Gastroesophageal sphincter (tissue), 3 donors: ENCODE measurements around the gene PRXL2B.

Experiments
- CTCF ChIP-seq, 4 experiments: fragments of 200-600 bp in 2 of 4; fragments of 450-650 bp in 2 of 4; sonication (generic) in 1 of 4; IDR thresholded peaks; one replicate each; pipeline ENCODE4 v1.5.1; 2017 to 2019; ENCODE audit warnings: antibody characterized with exemption in 4 of 4, mild to moderate bottlenecking in 2 of 4, moderate library complexity in 2 of 4
- EP300 ChIP-seq: sonication (generic); formaldehyde crosslinking; IDR thresholded peaks from one replicate; pipeline ENCODE4 v1.6.1; 2017; ENCODE audit warnings: antibody characterized with exemption, mild to moderate bottlenecking
- POLR2A ChIP-seq, 2 donors: fragments of 450-650 bp; IDR thresholded peaks; one replicate each; pipeline ENCODE4 v1.6.1; 2017; ENCODE audit warnings: antibody characterized with exemption in 2 of 2, mild to moderate bottlenecking in 2 of 2, moderate library complexity in 1 of 2

- TF ChIP-seq POLR2A (IDR thresholded peaks at IDR 0.05) (no peak), EP300 (no peak), CTCF (IDR thresholded peaks at IDR 0.05) (no peak)
Measured at GRCh38 chr1:2602311-2602835, 15.8 kb downstream of the PRXL2B start.
